HG03439 (cell line): ENCODE measurements around the gene WDFY2.
"Not testable (repeated sequence)": the region's sequence is repeated elsewhere in the genome, so short reads cannot be mapped to it uniquely, and the experiment has no call there.

Source experiments
- ATAC-seq: cut with Tn5 transposase; IDR thresholded peaks from one replicate; pipeline ENCODE4 v1.9.1; 2021; ENCODE audit warnings: mild to moderate bottlenecking, moderate library complexity; ENCODE audit not compliant: unreplicated experiment

WDFY2 gene

DNA sequence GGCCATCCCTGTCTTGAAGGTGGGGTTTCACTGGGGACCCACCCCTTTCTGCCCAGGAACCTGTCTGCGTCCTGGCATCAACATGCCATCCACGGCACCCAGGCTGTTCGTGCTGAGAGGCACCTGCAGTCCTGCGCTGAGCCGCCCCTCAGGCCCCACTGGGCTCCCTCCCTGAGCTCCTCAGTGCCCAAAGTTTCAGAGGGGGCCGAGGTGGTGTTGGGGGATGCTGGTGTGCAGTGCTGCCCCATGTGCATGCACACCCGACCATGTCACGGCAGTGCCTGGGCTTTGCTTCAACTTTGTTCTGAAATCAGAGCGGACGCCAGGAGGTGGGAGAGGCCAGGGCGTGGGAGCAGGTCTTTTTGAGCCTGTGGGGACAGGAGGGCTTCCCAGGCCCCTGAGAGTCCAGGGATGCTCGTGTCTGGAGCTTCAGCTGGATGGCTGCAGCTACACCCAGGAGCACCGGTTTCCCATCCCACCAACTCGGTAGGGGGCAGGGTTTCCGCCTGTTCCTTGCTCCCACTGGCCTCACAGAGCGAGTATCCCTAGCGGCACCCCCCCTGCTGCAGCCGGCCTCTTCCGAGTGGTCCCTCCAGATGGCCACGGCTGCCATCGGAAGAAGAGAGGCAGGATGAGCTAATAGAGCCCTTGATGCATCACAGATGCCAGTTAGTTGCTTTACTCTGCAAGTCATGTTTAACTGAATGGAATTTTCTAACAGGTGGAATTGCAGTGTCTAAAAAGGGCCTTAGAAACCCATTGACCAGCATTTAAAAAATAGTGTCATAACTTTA lies 44.0 kb downstream of the WDFY2 start:
- ATAC-seq, result no peak

DNA sequence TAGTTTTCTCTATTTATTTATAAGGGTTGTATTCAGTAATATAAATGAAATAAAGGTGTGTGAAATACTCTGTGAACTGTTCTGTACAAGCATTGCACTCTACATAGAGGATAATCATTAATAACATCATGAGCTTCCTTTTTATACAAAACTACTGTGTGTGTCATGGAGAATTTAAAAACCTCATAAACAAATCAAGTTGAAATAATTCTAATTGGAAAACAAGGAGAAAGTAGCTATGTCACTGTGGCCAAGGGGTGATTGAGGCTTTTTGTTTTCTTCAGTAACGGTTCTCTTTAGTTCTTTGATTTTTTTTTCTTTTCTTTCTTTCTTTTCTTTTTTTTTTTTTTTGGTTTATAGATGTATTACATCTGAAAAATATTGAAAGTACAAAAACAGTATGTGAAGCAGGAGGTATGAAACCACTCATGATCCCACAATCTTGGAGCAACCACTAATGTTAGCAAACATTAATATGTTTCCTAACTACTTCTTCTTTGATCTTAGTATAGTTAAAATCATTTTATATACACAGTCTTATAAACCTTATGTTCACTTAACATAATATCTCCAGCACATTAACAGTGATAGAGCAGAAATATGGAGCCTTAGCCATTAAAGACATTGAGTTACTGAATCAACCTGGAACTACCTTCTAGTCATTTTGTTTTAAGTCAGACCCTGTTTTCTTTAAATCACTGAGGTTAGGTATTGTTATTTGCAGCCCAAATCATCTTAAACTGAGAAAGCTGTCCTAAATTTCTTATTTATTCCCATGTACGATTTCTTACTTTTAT lies 45.4 kb downstream of the WDFY2 start:
- ATAC-seq, result no peak

DNA sequence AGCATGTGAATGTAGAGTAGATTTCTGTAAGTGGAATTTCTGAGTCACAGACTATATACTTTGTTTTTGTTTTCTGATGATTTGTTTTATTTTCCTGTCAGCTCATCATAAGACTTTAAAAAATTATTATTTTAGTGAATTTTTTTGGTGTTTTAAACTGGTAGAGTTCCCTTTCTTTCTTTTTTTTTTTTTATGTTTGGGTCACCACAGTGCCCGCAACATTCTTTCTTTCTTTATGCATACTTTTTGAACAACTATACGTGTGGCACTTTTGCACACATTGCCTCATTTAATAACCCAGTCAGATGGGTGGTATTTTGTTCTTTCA lies 46.0 kb downstream of the WDFY2 start:
- ATAC-seq, result no peak

DNA sequence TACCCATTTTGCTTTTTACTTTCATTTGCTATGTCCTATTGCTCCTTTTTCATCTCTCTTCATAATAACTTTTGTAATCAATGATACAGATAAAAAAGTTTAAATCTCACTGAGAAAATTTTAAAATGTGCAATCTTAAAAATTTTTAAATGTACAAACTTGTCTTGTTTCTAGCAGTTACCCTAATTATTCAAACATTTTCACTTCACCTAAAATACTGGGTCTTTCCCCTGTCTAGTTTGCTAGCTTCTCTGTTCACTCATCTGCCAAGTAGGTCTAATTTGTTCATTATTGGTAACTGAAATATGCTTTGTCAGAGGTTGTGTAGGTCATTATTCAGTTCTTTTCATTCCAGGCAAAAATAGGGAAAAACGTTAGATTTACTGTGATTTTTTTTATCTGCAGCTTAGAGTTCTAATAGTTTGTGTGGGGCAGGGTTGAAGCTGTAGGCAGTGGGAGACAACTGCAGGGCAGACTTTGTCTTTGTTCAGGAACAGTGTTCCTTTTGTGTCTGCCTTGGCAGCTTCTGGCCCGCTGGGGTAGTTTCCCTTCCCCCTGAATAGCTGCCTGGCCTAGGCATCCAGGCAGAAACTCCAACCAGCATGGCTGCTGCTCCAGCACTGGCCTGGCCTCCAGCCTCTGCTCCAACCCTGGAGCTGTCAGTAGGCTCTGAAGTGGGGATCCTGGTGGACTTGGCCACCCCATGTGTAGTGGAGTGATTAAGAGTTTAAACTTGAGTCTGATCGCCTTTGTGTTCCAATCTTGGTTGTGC lies 48.5 kb downstream of the WDFY2 start:
- no peak for ATAC-seq

DNA sequence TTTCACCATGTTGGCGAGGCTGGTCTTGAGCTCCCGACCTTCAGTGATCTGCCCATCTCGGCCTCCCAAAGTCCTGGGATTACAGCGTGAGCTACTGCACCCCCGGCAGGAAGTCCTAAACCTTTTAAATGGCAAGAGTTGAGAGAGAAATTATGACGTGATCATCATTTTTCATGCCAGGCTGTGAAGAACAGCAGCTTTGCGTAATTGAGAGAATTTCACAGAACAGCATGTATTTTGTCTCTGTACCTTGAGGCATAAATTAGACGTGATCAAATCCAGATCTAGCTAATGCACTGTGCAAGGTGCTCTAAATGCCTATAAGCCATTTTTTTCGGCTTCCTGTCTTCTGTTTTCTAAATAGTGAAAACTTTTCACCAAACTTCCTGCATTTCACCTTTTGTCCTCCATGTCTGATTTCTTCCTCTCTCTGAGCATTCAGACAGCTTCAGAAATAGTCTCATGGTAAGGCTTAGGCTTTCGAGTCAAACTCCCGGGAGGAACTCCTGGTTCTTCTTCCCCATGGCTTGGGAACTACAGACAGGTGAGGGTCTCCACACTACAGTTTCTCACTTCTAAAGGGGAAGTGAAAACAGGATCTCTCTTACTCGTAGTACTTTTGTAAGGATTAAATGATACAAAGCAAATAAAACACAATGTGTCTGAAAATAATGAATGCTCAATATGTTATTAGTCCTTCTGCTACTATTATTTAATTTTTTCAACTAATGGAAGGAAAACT lies 51.0 kb downstream of the WDFY2 start:
- no peak for ATAC-seq

DNA sequence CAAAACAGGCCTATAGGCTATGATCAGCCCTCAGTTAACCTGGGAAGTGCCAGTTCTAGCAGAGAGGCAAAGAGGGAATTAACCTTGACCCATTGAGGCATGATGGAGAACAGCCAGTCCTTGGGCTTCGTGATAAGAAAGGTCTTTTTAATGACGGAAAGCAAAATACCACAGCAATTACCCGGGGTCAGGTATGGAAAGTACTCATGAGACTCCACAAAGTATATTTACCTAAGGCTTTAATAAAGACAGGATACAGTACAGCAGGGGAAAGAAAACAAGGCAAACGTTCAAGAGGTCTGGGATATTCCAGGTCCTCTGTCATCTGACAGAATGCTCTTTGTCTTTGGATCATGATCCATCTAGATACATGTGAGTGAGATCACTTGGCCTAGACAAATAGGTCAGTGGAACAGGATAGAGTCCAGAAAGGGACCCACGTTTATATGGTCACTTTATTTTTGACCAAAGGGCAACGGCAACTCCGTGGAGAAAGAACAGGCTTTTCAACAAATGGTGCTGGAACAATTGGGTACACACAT lies 52.2 kb downstream of the WDFY2 start:
- ATAC-seq, result no peak

DNA sequence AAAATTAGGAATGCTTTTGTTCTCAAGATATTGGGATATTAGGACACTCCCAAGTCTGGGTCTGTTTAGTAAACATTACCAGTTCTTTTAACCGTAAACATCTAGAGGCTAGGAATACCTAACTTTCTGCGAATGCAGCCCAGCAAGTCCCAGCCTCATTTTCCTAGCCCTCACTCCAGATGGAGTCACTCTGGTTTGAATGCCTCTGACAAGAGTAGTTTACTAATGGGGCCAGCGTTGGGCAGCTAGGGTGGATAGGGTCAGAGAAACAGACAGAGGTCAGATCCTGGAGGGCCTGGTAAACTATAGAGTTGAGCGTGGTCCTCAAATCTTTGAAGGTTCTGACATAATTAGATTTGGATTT lies 53.6 kb downstream of the WDFY2 start:
- ATAC-seq, result no peak

DNA sequence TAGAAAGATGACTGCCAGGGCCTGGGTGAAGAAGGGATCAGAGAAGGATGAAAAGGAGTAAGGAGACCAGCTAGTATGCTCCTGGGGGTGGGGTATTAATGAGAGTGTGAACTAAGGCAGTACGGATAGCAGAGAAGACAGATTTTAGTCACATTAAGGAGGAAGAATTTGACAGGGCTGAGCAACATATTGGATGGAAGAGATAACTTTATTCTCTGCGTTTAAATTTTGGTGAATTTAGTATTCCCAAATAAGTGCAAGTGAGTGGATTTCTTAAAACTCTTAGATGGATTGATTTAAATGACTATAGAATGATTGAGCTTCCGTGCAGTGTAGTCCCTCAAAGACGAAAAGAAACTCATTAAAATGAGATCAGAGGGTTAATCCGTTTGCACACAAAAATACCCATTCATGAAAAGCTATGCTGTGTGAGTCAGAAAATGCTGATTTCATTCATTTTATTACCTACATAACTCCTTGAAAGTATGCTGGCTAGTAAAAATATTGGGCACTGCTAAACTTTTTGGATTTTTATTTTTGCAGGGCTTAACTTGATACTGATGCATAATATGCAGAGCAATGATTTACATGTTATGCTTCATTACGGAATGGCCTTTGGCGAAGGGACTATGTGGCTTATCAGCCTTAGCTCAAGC lies 54.1 kb downstream of the WDFY2 start:
- ATAC-seq, result no peak

DNA sequence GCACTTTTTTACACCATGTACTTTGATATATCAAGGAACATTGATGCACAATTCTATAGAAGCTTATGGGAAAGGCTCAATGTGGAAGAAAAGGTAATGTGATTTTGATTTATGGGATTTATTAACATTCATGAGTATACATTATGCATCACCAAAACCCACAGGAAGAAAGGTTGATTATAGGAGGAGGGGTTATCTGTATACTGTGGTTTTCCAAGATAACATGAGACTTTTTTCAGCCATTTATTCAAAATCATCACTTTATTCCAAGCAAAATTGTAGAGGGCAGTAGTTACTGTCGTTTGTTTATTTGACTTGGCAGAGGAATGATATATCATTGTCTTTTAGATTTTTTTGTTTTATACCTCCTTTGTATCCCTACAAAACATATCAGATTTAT lies 54.9 kb downstream of the WDFY2 start:
- no peak for ATAC-seq

DNA sequence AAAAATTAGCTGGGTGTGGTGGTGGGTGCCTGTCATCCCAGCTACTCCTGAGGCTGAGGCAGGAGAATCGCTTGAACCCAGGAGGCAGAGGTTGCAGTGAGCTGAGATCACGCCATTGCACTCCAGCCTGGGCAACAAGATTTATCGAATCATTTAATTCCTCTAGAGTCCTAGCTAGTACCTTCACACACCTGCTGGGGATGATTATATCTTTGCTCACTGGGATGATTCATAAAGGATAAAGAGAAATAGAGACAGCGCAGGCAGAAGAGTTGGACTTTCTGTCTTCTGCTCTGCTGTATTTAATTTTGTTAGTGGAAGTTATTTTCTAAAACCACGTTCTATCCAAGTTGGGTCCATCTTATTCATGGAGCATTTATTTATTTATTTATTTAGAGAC lies 56.4 kb downstream of the WDFY2 start:
- not testable (repeated sequence) for ATAC-seq

DNA sequence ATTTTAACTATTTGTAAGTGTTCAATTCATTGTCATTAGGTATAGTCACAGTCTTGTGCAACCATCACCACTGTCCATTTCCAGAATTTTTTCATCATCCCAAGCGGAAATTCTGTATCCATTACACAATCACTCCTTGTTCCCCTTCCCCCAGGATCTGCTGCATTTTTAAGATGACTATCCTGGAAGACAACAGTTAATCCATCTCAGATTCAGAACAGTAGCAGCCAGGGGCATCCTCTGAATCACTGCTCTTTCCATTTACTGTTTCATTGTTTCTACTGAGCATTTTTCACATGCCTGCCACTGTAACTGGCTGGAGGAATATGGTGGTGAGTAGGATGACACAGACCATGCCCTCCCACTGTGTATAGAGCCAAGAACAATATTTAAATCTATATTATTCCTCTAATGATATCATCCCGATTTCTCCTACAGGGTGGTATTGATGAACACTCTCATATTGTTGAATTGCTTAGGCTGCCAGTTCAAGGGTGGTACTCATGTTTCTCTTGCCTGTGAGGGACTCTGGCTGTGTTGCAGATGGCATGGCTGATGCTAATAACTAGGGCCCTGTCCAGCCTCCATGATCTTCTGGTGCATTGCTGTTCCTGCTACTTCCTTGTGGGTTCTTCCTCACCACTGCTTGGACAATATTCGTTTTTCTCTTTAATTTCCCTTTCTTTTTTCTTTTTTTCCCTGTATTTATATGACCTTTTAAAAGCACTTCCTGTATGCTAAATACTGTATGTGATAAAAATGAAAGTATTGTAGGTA lies 59.0 kb downstream of the WDFY2 start:
- no peak for ATAC-seq

DNA sequence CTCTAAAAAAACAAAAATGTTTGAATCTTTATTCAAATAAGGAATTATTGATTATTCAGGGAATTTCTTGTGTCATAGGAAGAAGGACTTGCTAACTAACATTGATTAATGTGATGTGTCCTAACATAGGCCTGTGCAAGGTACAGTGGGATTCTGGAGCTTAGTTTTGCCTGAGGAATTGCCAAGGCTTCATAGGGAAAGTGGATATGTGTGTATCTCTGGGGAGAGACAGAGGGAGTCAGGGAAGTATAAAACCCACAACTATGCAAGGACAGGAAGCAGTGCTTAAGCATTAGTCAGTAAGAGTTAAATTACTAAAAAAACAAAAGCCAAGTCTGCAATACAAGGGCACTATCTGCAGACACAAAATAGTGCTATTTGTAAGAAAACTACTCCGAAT lies 59.6 kb downstream of the WDFY2 start:
- no peak for ATAC-seq

DNA sequence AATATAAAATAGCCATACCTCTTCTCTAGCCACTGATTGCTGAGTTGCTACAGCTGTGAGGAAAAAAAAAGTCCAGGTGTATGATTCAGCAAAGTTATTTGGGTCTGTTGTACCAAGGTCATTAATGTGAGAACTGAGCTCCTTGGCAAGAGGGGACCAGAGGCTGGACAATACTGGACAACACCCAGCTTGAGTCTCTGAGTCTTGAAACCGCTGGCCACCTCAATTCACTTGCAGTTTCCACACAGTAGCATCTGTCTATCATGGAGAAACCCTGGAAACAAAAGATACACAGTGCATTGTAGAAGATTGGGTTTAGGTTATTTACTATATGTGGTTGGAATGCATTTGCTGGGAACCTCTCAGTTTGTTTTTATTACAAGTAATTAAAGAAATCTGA lies 60.4 kb downstream of the WDFY2 start:
- ATAC-seq, result no peak

DNA sequence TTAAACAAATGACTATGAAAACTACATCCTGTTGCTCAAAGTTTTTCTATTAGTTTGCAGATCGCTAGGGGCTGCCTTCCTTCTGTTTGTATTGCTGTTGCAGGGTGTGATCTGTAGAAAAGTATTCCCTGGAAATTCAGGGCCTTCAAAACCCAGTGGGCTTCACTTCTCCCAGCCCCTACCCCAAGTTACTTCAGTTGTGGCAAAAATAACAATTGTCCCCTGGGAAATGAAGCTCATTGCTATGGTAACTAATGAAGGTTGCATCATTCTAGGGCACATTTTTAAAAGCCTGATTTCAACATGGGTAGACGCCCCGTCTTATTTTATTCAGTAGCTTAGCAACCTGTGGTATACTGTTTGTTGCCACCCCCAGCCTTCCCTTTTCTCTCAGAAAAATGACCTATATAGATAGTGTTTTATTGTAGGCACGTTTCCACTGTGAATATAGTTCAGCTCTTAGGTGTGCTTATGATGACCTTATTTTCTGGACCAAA lies 60.9 kb downstream of the WDFY2 start:
- ATAC-seq, result no peak

DNA sequence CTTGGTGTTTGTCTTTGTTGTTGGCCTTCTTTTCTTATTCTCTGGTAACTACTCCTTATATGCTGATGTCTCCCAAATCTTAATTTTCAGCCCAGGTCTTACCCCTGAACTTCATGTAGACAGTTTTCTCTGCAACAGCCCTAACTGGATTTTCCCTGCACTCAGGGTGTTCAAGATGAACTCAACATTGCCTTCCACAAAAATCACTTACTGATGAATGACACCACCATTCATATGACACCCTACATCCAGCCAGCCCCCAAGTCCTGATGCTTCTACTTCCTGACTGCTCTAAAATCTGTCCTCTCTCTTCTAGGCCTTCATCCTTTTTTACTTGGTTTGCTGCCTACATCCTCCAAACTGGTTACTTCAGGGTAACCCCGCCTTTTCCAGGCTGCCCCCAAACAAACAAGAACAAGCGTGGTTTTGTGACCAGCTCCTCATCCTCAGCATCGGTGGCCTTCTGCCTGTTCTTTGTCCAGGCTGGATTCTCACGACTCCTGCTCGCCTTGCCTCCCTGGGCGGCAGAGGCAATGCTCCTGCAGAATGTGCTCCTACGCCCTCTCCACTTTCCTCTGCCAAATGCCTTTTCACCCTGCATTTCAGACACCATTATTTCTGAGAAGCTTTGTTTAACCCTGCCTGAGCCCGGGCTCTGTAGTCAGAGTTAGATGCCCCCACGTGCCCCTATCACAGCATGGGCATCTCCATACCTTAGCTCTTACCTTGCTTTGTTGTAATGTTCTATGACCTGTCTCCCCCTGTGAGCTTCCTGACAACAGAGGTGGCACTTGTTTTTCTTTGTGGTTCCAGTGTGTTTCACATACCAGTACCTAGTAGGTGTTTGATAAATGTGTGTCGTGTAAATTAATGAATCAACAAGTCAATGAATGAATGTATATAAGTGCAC lies 61.8 kb downstream of the WDFY2 start:
- ATAC-seq, result no peak

DNA sequence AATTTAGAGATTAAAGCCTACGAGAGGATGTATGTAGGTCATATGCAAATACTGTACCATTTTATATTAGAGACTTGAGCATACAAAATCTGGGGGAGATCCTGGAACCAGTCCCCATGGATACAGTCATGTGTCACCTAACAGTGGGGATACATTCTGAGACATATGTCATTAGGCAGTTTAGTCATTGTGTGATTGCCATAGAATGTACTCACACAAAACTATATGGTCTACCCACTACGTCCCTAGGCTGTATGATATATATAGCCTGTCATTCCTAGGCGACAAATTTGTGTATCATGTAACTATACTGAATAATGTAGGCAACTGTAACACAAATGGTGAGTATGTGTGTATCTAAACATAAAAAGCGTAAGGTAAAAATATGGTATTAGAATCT lies 62.8 kb downstream of the WDFY2 start:
- ATAC-seq, result no peak

DNA sequence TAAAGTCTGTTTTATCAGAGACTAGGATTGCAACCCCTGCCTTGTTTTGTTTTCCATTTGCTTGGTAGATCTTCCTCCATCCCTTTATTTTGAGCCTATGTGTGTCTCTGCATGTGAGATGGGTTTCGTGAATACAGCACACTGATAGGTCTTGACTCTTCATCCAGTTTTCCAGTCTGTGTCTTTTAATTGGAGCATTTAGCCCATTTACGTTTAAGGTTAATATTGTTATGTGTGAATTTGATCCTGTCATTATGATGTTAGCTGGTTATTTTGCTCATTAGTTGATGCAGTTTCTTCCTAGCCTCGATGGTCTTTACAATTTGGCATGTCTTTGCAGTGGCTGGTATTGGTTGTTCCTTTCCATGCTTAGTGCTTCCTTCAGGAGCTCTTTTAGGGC lies 67.9 kb downstream of the WDFY2 start:
- not testable (repeated sequence) for ATAC-seq
